Central memory CD8-positive, alpha-beta T cell (primary cell): ENCODE data around the gene ENTPD2.
"Not testable (repeated sequence)": the region's sequence is repeated elsewhere in the genome, so short reads cannot be mapped to it uniquely, and the experiment has no call there.

ENCODE experiments used
- ATAC-seq: fragments of 150-1000 bp; cut with Tn5 transposase; replicated peaks from 2 replicates; pipeline ENCODE4 v1.10.0; 2022; ENCODE audit warnings: mild to moderate bottlenecking, moderate FRiP score, moderate number of reproducible peaks; ENCODE audit not compliant: poor library complexity, severe bottlenecking; ENCODE audit errors: extremely low read depth
- DNase-seq, 2 donors: peaks; one replicate each; pipeline ENCODE4 v3.0.0; 2021; ENCODE audit warnings: low spot score in 2 of 2
- H3K27ac Mint-ChIP-seq: one replicate; pipeline ENCODE4 v1.8.0; 2022; ENCODE audit warnings: low read depth, mild to moderate bottlenecking, moderate library complexity, mixed read lengths
- H3K27me3 Mint-ChIP-seq: one replicate; pipeline ENCODE4 v1.8.0; 2022; ENCODE audit warnings: mixed read lengths
- H3K36me3 Mint-ChIP-seq: one replicate; pipeline ENCODE4 v1.8.0; 2022; ENCODE audit warnings: mild to moderate bottlenecking, moderate library complexity, mixed read lengths; ENCODE audit not compliant: insufficient read depth
- H3K4me1 Mint-ChIP-seq: one replicate; pipeline ENCODE4 v1.8.0; 2022; ENCODE audit warnings: mixed read lengths
- H3K4me3 Mint-ChIP-seq: one replicate; pipeline ENCODE4 v1.8.0; 2022; ENCODE audit warnings: mild to moderate bottlenecking, moderate library complexity, mixed read lengths
- H3K9me3 Mint-ChIP-seq: one replicate; pipeline ENCODE4 v1.8.0; 2022; ENCODE audit warnings: mixed read lengths

Gene ENTPD2

DNA sequence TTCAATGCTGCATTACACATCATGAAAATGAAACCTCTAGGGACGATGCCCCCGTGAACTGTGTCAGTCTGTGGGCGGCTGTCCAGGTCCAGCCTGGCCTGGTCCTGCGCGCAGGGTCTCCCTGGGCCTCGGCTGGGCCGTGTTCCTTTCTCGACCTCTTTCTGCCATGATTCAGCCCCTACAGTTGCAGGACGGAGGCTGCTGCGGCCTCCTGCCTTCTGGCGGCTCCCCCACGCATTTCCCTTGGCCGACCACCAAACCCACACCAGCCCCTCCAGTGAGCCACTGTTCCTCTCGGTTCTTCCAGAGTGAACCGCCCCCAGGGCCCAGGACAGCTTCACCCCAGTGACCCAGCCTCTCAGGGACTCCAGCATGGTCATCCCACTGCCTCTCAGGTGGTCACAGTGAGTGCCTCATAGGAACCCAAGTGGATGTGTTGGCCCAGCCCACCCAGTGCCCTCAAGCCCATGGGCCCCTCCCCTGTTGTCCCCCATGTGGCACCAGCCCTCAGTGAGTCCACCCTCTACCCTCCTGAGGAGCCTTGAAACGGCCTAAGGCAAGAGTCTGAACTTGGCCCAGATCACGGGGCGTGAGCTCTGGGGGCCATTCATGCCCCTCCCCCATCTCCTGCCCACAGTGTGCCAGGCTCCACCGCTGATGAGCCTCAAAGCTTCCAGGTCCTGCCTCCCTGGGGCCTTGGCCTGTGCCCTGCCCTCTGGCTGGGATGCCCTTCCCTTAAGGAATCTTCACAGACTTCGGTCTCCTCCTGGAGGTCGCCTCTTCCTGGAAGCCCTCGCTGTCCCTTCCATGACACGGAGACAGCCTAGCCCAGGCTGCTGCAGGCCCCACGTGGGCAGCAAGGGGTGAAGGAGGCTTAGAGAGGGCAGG lies 47.5 kb downstream of the ENTPD2 start:
- Mint-ChIP-seq H3K36me3 (peaks cover 9% of the 10 kb centered on the region), H3K4me1 (peaks cover 17% of the 10 kb centered on the region), H3K27me3 (no peaks in the 10 kb centered on the region), H3K27ac (peak overlapping the region; percentile 49), H3K9me3 (no peaks in the 10 kb centered on the region), H3K4me3 (no peak overlapping the region)
- DNase-seq (no peak), ATAC-seq (no peak)

DNA sequence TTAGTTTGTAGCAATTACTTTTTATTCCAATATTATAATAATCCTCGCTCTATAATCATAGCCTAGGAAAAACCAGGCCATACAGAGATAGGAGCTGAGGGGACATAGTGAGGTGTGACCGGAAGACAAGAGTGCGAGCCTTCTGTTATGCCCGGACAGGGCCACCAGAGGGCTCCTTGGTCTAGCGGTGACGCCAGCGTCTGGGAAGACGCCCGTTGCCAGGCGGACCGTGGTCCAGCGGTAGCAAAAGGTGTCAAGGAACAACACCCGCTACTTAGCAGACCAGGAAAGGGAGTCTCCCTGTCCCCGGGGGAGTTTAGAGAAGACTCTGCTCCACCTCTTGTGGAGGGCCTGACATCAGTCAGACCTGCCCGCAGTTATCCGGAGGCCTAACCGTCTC lies 49.6 kb downstream of the ENTPD2 start:
- H3K9me3 Mint-ChIP-seq, ATAC-seq, H3K27me3 Mint-ChIP-seq, H3K4me3 Mint-ChIP-seq, H3K36me3 Mint-ChIP-seq, DNase-seq: not testable (repeated sequence)
- peak overlapping the region; percentile 32 for H3K27ac Mint-ChIP-seq
- peaks cover 29% of the 10 kb centered on the region for H3K4me1 Mint-ChIP-seq

DNA sequence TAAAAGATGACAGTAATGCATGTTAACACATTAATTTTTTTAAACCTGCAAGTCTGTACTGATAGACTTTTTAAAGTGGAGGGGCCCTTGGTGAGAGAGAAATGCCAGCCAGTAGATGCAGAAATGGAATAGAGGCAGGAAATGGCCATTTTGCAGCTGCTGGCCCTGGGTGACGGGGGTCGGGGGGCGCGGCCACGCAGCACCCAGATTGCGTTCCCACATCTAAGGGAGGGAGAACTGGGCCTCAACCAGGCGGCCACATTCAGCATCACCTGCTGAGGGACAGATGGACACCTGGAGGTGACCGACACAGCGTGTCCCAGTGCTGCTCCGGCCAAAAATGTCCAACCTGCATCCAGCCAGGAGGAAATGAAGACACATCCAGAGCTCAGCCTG lies 51.2 kb downstream of the ENTPD2 start:
- Mint-ChIP-seq H3K4me3 (no peak overlapping the region), H3K27ac (no peak overlapping the region), H3K27me3 (no peaks in the 10 kb centered on the region)

DNA sequence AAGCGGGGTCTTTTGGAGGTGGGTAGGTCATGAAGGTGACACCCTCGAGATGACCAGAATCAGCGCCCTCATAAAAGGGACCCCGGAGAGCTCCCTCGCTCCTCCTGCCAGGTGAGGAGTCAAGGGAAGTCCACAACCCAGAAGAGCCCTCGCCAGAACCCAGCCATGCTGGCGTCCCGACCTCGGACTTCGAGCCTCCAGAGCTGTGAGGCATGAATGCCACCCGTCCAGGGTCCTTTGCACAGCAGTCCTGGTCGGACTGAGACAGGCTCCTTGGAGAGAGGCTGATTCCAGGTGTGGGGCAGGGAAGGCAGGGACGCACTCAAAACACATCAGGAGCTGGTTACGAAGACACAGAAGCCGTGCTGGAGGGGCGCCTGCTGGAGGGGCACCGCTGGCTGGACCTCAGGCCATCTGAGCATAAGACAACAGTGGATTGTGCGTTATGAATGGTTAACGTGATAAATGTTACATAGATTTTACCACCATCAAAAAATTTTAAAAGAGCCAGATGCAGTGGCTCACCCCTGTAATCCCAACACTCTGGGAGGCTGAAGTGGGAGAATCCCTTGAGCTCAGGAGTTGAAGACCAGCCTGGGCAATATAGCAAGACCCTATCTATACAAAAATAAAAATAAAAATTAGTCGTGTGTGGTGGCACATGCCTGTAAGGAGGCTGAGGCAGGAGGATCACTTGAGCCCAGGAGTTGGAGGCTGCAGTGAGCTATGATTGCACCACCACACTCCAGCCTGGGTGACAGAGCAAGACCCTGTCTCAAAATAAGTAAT lies 51.8 kb downstream of the ENTPD2 start:
- no peaks in the 10 kb centered on the region for H3K9me3 Mint-ChIP-seq
- H3K27ac Mint-ChIP-seq, result no peak overlapping the region
- ATAC-seq, result no peak
- peaks cover 16% of the 10 kb centered on the region for H3K36me3 Mint-ChIP-seq
- no peak for DNase-seq
- H3K4me1 Mint-ChIP-seq, result peaks cover 43% of the 10 kb centered on the region
- H3K27me3 Mint-ChIP-seq, result no peaks in the 10 kb centered on the region
- H3K4me3 Mint-ChIP-seq, result no peak overlapping the region

More for the DNA sequence above, 51.2 kb downstream of the ENTPD2 start:
- ATAC-seq (no peak), DNase-seq (no peak)
- peaks cover 14% of the 10 kb centered on the region for H3K36me3 Mint-ChIP-seq
- H3K4me1 Mint-ChIP-seq, result peaks cover 39% of the 10 kb centered on the region
- H3K9me3 Mint-ChIP-seq, result no peaks in the 10 kb centered on the region

DNA sequence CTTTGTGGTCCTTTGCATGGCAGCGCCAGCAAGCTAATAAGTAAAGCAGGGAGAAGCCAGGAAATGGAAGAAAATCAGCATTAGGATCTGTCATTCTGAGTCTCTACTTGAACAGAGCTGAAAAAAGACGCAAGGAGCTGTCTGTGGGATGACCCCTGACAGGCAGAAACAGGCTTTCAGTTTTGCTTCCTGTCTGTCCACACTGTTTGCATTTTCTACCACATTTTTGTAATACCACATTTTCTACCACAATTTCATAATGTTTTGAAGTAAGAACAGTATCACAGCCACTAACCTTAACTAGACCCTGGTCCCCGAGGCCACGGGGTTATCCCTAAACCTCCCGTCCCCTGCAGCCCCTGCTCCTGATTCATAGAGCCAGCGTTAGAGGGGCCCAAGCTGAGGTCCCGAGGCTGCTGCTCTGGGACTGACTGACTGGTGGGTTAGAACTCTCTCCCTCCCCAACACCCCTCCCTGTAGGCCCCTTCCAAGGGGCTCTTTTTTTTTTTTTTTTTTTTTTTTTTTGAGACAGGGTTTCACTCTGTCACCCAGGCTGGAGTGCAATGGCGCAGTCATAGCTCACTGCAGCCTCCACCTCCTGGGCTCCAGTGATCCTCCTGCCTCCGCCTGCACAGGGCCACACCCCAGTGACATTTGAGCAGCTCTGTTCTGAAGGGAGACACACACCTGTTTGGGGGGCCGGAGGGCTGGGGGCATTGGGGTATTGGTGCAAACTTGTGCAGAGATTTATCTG lies 53.5 kb downstream of the ENTPD2 start:
- peaks cover 45% of the 10 kb centered on the region for H3K4me1 Mint-ChIP-seq
- peak overlapping the region; percentile 80 for H3K27ac Mint-ChIP-seq
- H3K4me3 Mint-ChIP-seq, result peak overlapping the region; percentile 60
- peak; percentile 49 for ATAC-seq
- no peaks in the 10 kb centered on the region for H3K9me3 Mint-ChIP-seq
- peaks cover 20% of the 10 kb centered on the region for H3K36me3 Mint-ChIP-seq
- no peak for DNase-seq
- H3K27me3 Mint-ChIP-seq, result no peaks in the 10 kb centered on the region
